GM20431 (cell line): Measurements from ENCODE around the gene WDR4.
"Not testable (repeated sequence)": the region's sequence is repeated elsewhere in the genome, so short reads cannot be mapped to it uniquely, and the experiment has no call there.

Source experiments
- in situ Hi-C: fragments of 300-500 bp; cut with MseI, MboI; formaldehyde crosslinking; loops from one replicate; pipeline ENCODE4 v1.15.0; 2020; ENCODE audit warnings: low sequenced_read_pairs; ENCODE audit not compliant: unreplicated experiment

The WDR4 gene

DNA sequence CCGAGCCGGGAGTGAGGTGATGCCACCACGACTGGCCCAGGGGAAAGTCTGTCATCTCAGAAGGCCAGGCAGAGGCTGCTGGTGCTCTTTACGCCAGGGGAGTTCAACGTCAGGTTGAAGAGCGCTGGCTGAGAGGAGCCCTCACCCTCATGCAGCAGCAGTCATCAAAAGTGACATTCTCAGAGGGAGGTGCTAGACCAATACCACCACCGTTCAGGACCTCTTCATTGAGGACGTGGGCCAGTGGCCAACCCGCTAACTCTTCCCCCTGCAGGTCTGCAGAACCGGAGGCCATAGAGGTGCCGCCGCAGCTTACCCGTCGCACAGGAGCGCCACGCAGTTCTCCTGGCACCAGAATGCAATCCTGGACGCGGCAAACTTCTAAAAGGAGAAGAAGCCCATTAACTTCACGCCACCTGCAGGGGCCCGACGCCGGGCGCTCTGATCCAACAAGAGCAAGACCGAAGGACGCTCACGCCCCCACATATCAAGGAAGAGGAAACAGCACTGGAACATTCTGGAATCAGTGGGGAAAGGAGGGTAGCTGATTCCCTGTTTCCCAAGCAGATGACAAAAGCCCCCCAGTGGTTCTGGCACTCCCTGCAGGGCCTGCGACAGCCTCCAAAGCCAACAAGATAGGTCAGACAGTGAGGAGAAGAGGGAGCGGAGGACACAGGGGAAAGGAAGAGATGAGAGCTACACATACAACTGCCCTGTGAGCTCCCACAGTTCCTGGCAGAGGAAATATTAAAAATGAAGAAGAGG, 24.9 kb downstream of the WDR4 start:
- in situ Hi-C loops, result no loop called here

DNA sequence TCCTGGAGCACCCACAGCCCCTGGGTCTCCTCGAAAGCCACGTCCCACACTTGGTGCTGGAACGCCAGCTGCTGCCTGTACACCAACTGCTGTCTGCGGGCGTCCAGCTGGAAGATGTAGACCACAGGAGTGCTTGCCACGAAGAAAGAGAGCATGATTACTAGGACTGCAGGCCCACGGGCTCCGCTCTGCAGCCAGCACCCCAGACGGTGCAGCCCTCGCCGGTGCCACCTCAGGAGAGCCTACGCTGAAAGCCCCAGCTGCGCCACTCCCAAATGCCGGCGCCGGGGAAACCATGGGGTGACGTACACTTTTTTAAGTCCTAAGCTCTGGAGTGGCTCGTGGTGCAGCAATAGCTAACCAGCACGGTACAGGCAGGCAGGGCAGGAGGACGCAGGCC, 25.7 kb downstream of the WDR4 start:
- in situ Hi-C loops, result no loop called here

DNA sequence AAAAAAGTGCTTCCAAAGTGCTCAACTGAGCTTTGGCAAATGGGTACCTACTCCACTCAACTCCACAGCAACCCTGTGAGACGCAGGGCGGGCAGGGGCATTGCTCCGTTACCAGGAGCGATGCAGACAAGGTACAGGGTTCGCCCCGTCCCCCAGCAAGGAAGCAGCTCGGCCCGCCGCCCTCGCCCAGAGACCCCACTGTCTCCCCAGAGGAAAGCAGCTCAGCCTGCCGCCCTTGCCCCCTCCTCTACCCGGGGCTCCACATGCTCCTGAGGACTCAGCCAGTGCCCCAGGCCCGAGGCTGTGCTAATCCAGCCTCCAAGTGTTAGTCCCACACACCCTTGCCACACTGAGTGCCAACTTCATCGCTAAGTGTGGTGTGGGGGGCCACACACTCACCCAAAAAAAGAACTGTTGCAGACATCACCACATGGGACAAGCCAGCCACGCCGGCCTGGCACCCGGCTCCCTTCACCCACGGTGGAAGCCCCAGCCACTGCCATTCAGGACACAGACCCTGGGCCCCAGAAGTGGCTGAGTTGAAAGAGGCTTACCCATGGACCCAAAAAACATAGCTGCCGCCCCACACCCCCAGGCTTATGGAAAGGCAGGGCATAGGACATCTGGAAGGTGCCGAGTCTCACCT, 26.3 kb downstream of the WDR4 start:
- in situ Hi-C loops, result no loop called here

DNA sequence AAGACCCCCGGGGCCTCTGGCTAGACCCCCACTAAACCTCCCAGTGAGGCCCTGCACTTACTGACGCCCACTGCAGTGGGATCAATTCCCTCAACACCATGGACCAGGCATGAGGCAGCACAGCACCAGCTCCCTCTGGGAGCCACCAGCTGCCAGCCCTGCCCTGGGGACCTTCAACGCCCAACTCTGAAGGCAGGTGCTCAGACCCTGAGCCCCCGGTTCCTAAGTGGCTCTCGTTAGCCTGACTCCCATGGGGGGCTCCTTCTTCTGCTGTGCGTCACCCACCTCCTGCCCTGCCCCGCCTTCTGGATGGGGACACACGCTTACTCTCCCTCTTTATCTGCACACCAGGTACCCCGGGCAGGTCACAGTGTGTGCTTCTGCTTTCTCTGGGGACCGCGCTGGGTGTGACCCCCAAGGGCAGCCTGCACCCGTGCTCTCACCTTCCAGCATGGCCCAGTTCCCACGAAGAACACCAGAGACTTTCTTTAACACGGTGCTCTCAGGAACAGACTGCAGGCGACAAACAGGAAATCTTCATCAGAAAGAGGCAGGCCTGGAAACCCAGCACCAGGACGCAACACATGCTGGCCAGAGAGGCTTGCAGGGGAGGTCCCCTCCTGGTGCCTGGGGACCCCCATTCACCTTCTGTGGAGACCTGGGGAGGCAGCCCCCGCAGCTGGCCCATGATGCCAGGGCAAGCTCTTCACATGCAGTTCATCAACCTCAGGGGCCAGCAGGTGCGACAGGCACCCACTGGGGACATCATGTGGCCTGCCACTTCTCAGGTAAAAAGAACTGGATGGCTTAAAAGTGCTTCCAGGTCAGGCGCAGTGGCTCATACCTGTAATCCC, 27.3 kb downstream of the WDR4 start:
- in situ Hi-C loops, result no loop called here

DNA sequence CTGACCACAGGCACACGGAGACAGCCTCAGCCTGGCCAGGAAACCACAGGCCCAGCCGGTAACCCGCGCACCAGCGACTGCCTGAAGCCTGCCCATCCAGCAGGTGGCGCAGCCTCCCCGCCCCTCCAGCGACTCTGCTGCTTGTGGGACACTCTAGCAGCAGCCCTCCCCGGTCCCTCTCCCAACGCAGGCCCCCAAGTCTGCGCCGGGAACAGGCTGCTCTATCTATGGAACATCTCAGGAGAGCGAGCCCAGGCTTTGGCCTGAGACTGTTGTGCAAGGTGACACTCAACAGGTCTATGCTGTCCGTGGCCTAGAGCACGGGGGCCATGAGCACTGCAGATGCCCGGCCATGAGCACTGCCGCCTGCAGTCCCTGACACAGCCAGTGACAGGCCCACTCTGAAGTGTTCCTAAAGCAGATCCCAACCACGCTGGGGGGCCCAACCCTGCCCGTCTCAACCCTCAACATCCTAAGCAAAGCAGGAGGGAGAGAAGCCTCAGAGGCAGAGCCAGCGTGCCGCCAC, 28.4 kb downstream of the WDR4 start:
- in situ Hi-C loops, result no loop called here

DNA sequence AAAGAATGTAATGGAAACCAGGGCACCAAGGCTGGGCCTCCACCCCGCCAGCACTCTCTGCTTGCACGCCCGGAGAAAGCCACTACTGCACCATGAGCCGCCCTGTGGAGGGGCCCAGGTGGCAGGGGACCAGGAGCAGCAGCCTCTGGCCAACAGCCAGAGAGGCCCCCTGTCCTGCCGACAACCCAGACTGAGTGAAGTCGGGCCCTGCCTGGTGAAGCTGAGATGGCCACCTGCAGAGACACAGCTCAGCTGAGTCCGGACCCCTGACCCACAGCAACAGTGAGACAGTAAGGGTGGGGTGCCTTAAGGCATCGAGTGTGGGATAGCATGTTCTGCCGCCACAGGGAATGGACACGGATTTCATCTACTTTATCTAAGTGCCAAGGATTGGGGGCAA, 28.9 kb downstream of the WDR4 start:
- in situ Hi-C loops, result no loop called here

DNA sequence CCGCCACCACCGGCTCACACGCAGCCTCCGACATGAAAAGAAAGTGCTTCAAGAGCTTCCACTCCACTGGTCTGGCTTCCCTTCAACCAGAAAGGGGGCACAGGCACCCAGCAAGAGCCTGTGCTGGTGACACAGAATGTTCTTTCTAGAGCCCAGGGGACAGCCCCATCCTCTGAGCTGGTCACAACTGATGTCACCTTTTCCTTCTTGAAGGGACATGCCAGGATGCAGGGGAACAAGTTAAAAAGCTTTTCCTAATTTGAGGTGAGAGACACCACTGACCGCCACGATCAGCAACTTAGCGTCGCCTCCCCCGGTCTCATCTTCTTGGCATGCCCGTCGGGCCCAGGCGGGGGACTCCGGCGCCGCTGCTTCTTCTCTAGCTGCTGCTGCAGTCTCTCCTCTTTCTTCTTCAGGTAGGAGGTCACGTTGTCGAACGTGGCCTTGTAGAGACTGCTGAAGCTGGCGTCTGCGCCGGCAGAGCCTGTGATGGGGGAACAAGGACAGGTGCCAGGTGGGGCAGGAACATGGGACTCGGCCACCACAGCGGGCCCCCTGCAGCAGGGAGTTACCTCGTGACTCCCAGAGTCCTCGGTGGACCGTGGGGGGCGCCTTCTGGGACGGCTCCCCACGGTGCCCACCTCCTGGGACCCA, 29.5 kb downstream of the WDR4 start:
- in situ Hi-C loops, result no loop called here

DNA sequence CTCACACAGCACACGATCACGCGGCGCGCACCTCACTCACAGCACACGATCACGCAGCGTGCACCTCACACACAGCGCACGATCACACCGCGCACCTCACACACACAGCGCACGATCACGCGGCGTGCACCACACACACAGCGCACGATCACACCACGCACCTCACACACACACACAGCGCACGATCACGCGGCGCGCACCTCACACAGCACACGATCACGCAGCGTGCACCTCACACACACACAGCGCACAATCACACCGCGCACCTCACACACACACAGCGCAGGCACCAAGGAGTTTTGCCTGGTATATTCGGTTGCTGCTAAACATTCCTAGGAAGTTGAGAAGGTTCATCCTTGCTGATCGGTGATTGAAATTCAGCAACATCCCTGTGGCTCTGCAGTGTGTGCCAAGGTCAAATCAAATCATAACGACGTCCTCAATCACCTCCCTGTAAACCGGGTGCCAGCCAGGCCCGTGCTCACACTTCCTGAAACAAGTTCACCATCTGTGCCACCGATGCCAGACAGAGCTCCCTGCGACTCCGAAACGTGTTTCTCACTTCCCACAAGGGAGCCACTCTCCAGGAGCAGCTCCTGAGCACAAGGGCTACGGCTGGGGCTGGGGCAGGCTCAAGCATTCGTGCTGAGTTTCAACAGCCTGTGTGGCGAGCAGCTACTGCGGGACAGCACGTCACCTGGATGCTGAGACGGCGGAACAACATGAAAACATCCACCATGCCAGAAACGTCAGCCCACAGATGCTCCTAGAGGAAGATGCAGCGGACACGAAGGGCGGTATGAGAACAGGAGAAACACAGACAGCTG, 30.2 kb downstream of the WDR4 start:
- in situ Hi-C loops, result no loop called here

DNA sequence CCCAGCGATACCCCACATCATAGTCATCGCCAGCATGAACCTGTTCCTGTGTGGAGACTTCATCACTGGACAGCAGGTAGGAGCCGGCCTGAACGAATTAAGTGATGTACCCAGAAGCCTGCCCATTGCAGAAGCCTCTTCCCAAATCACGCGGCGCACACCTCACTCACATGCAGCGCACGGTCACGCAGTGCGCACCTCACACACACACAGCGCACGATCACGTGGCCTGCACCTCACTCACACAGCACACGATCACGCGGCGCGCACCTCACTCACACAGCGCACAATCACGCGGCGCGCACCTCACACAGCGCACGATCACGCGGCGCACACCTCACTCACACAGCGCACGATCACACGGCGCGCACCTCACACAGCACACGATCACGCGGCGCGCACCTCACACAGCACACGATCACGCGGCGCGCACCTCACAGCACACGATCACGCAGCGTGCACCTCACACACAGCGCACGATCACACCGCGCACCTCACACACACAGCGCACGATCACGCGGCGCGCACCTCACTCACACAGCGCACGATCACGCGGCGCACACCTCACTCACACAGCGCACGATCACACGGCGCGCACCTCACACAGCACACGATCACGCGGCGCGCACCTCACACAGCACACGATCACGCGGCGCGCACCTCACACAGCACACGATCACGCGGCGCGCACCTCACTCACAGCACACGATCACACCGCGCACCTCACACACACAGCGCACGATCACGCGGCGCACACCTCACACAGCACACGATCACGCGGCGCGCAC, 31.0 kb downstream of the WDR4 start:
- in situ Hi-C loops, result not testable (repeated sequence)

DNA sequence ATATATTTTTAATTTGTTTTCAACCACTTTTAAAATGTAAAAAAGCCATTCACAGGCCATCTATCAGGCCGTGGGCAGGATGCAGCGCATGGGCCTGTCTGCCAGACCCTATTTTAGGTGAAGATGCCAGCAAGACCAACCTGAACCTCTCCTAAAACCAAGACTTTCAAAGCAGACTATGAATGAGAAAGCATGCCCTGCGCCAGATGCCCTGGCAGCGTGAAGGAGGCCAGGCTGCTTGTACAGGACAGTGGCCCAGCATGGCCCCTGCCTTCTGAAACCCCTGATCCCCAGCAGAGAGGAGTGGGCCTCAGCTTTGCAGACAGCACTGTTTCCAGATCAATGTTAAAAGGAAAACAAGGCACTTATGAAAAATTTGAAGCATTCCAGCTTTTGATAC, 31.6 kb downstream of the WDR4 start:
- in situ Hi-C loops, result no loop called here

DNA sequence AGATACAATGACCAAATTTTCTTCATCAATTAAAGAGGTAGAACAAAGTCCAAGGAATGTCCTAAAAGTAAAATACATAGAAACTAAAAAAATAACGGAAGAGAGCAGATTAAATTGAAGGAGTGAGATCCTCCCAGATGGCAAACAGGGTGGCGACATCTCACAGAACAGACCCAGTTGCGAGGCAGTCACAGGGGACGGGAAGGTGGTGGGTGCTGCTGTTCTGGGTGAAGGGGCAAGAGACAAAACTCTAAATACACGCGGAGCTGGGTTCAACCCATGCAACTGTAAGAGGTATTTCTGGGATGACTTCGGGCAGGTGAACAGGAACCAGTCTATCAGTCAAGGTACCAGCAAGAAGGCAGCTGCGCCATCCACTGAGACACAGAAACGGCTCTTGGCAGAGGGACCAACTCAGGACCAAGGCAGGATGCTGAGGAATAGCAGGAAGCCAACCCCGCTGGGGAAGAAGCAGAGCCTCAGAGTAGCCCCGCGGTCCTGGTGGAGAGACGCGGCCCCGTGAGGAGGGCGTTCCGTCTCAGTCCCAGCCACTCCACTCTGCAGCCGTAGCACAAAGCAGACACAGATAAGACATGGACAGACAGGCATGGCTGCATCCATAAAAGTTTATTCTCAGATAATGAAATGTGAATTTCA, 32.2 kb downstream of the WDR4 start:
- in situ Hi-C loops, result no loop called here

DNA sequence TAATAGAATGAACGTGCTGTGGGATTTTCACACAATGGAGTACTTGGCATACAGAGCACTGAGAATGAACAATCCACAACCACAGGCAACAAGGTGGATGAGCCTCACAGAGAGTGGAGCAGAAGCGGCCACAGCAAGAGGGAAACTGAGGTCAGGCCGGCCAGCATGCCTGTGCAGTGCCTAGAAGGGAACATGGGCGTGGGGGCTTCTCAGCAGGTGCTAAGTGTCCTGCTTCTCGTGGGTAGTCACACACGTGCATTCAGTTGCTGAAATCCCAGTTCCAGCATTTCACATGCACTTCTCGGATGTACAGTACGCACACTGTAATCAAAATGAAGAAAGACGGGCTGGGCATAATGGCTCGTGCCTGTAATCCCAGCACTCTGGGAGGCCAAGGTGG, 33.1 kb downstream of the WDR4 start:
- in situ Hi-C loops, result no loop called here

DNA sequence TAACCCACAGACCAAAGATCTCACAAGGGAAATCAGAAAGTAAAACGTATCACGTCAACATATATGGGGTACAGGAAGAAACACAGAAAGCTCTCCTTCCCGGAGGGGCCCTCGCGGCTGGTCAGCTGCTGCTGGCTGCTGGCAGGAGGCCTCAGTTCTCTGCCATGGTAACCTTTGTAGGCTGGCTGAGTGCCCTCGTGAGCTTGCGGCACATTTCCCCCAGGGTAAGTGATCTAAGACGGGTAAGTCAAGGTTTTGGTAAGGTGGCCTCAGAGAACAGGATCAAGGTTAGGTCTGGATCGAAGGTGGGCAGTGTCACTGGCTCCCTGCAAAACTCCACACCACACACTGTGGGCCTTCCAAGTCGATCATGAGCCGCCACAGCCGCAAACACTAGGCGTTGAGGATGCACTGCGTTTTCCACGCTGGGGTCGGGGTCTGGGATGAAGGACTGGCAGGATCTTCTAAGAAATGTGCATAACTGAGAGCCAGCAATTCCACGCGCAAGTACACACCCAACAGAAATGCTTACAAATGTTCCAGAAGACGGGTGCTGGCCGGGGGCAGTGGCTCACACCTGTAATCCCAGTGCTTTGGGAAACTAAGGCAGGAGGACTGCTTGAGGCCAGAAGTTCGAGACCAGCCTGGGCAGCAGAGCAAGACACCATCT, 33.9 kb downstream of the WDR4 start:
- in situ Hi-C loops, result no loop called here

DNA sequence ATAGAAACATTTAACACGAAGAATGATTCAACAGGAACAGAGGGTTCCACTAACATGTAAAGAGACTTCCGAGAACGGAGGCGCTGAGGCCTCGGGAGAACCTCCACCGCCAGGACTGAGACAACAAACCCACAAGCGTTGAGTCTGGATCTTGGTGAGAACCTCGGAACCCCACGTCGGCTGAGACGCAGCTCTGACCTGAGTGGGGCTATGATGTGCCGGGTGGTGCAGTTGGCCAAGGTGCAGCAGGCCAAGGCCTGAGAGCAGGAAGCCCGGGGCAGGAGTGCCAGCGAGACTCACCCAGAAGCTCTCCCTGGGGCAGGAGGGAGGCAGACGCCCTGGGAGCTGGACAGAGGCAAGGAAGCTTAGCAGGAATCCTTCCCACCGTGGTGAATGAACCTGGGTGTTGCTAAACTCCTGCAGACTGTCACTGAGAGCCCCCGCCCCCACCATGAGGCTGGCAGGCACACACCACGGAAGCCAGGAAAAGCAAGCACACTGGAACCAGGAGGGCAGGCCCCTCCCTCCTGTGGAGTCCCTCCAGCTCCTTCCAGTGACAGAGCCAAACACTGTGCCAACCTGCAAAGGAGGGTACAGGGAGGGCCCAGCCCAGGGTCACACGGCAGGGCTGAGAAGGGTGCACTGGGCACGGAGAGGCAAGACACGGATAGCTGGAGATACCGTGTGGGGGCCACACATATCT, 34.8 kb downstream of the WDR4 start:
- in situ Hi-C loops, result no loop called here

DNA sequence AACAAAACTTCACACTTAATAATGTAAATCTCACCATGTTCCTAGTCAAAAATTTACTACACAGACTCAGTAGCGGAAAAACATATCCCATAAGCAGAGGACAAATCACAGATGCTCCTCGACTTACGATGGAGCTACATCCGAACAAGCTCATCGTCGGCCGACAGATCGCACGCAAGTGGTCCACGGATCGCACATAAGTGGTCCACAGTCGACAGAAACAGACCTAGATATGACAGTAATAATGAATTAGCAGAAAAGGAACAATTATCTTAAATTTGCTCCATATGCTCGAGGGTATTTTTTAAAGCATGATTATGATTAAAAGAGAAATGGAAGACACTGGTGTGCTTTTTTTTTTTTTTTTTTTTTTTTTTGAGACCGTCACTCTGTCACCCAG, 36.3 kb downstream of the WDR4 start:
- in situ Hi-C loops, result no loop called here

DNA sequence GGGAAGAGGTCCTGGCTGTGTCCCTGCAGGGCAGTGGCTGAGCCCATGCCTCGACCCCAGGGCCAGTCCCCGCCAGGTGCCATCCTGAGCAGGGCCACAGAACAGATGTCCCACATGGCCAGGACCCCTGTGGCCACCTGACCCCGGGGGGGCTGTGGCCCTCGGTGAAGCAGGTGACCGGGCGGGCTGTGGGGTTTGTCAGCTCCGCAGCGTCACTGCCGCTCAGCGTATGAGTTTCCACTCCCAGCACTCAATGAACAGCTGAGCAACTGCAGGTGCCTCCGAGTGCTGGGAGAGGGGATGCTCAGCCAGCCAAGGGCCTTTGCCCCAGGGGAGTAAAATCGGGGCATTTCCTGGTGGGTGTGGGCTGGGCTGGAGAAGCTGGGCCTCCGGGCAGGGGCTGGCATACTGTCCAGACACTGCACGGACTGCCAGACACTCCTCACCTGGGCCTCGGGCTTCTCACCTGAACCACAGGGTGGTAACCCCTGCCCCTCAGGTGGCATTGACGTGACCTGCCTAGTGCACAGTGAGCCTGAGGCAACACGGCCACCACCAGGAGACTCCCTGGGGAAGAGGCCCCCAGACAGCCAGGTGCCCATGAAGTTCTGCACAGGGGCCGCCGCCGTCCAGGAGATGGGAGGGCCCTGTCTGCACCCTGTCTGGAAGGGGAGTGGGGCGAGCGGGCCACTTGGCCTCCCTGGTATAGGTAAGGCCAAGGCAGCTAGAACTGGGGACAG, 37.3 kb downstream of the WDR4 start:
- in situ Hi-C loops, result not testable (repeated sequence)
